GM12878 (cell line): ENCODE measurements around the gene XAB2. TPM values are rescaled to one million over a fixed set of nuclear protein-coding genes. Genes with fewer than 3 reads are reported as not detected.

Source experiments
- ATAC-seq: fragments of 200-7000 bp; cut with Tn5 transposase; 3 replicates; pipeline ENCODE4 v1.9.1; 2020; ENCODE audit warnings: mild to moderate bottlenecking, moderate library complexity
- BruUV-seq: library from RNA; stranded (reverse); fragments of 400-500 nt; replicated peaks from 2 replicates; lab custom pipeline; 2021; lab: Mats Ljungman, UMichigan
- CTCF ChIA-PET: fragments of 300-600 bp; sonication (Branson Sonifier 250); formaldehyde crosslinking; extraction: SDS; loops from one replicate; lab custom pipeline; 2021; ENCODE audit warnings: inconsistent platforms; lab: Yijun Ruan, JAX
- POLR2A ChIA-PET: fragments of 350-600 bp; formaldehyde crosslinking; extraction: SDS; loops from one replicate; lab custom pipeline; 2021; ENCODE audit warnings: inconsistent platforms; lab: Charles Lee
- RAD21 ChIA-PET: fragments of 300-600 bp; sonication (Branson Sonifier 250); formaldehyde crosslinking; loops from one replicate; lab custom pipeline; 2023; ENCODE audit warnings: antibody characterized with exemption; ENCODE audit not compliant: unreplicated experiment; lab: Charles Lee
- SMC1A ChIA-PET: fragments of 300-600 bp; sonication (Branson Sonifier 250); formaldehyde crosslinking; loops from one replicate; lab custom pipeline; 2023; ENCODE audit not compliant: unreplicated experiment, uncharacterized antibody; lab: Charles Lee
- DNase-seq: peaks from one replicate; pipeline ENCODE4 v3.0.0-alpha.2; 2011; ENCODE audit warnings: low read depth, low spot score
- FAIRE-seq: peaks from 3 replicates; lab custom pipeline; 2011; peaks lifted over from hg19 to GRCh38; lab: Jason Lieb, UNC
- H2AFZ ChIP-seq: 2 replicates; pipeline ENCODE4 v1.6.0; 2011; ENCODE audit warnings: low read depth, low read length, control low read depth; ENCODE audit not compliant: control insufficient read depth
- H3K27ac ChIP-seq: 2 replicates; pipeline ENCODE4 v1.5.1; 2011; ENCODE audit warnings: control low read depth; ENCODE audit not compliant: control insufficient read depth, insufficient read depth
- H3K27me3 ChIP-seq, 2 experiments: replicated peaks in 1 of 2; 2 replicates each; pipeline versions ENCODE4 v1.6.0 to v1.6.1; 2011; ENCODE audit warnings: low read length in 1 of 2; ENCODE audit not compliant: control insufficient read depth in 2 of 2, insufficient read depth in 2 of 2
- H3K36me3 ChIP-seq, 2 experiments: 2 replicates each; pipeline ENCODE4 v1.5.1; 2011; ENCODE audit warnings: low read length in 1 of 2; ENCODE audit not compliant: control insufficient read depth in 2 of 2, insufficient read depth in 2 of 2
- H3K4me1 ChIP-seq: 2 replicates; pipeline ENCODE4 v1.6.1; 2011; ENCODE audit warnings: mild to moderate bottlenecking, low read length, moderate library complexity, mixed read lengths; ENCODE audit not compliant: control insufficient read depth, insufficient read depth
- H3K4me2 ChIP-seq: 2 replicates; pipeline ENCODE4 v1.6.0; 2011; ENCODE audit warnings: control low read depth; ENCODE audit not compliant: control insufficient read depth, insufficient read depth
- H3K4me3 ChIP-seq: fragments of 200-600 bp; sonication (generic); 2 replicates; pipeline ENCODE4 v1.5.1; 2016
- H3K79me2 ChIP-seq: 2 replicates; pipeline ENCODE4 v1.6.0; 2011; ENCODE audit warnings: low read length; ENCODE audit not compliant: control insufficient read depth, insufficient read depth
- H3K9ac ChIP-seq: 2 replicates; pipeline ENCODE4 v1.8.0; 2011; ENCODE audit warnings: low read length, control low read depth, mixed read lengths; ENCODE audit not compliant: control insufficient read depth, insufficient read depth
- H3K9me3 ChIP-seq: replicated peaks from 3 replicates; pipeline ENCODE4 v1.5.1; 2011; ENCODE audit warnings: mild to moderate bottlenecking, low read length; ENCODE audit not compliant: control insufficient read depth, insufficient read depth
- H4K20me1 ChIP-seq: 2 replicates; pipeline ENCODE4 v1.6.0; 2011; ENCODE audit not compliant: control insufficient read depth, insufficient read depth
- ASH2L ChIP-seq: fragments of 300-600, 200-600 bp; sonication (generic); IDR thresholded peaks from 2 replicates; pipeline ENCODE4 v1.6.1; 2017; ENCODE audit warnings: low read depth, mild to moderate bottlenecking, borderline replicate concordance
- CEBPB ChIP-seq, 2 experiments: fragments of 150-350 bp in 1 of 2; IDR thresholded peaks; 2 replicates each; pipeline ENCODE4 v1.6.1; 2012 to 2014; ENCODE audit warnings: low read depth in 2 of 2, low read length in 2 of 2, borderline replicate concordance in 1 of 2, inconsistent platforms in 1 of 2
- CHD4 ChIP-seq: fragments of 200-600 bp; sonication (generic); IDR thresholded peaks from 2 replicates; pipeline ENCODE4 v1.6.1; 2016; ENCODE audit warnings: mild to moderate bottlenecking
- EP300 ChIP-seq, 2 experiments: fragments of 150-350 bp in 1 of 2; IDR thresholded peaks; 2 replicates each; pipeline ENCODE4 v1.6.1; 2011 to 2012; ENCODE audit warnings: low read depth in 2 of 2, low read length in 2 of 2, borderline replicate concordance in 1 of 2, improper control_type of control experiment in 1 of 2, inconsistent platforms in 1 of 2; ENCODE audit not compliant: control insufficient read depth in 1 of 2
- KLF5 ChIP-seq: fragments of 450-650 bp; IDR thresholded peaks from 2 replicates; pipeline ENCODE4 v1.6.1; 2014; ENCODE audit warnings: mild to moderate bottlenecking; ENCODE audit not compliant: partially characterized antibody
- MYB ChIP-seq: fragments of 150-350 bp; IDR thresholded peaks from 2 replicates; pipeline ENCODE4 v1.6.1; 2014; ENCODE audit warnings: mild to moderate bottlenecking, low read depth, low read length, borderline replicate concordance
- NR2C1 ChIP-seq: fragments of 450-650 bp; IDR thresholded peaks from 2 replicates; pipeline ENCODE4 v1.6.1; 2017; ENCODE audit warnings: antibody characterized with exemption, mild to moderate bottlenecking, moderate library complexity
- PAX5 ChIP-seq: IDR thresholded peaks from 2 replicates; pipeline ENCODE4 v1.6.1; 2011; ENCODE audit warnings: low read depth, low read length, borderline replicate concordance
- POLR2AphosphoS5 ChIP-seq: IDR thresholded peaks from 2 replicates; pipeline ENCODE4 v1.6.1; 2011; ENCODE audit warnings: mild to moderate bottlenecking, low read length, inconsistent platforms
- POU2F2 ChIP-seq: IDR thresholded peaks from 3 replicates; pipeline ENCODE4 v1.6.1; 2011; ENCODE audit warnings: low read depth, mild to moderate bottlenecking, low read length, borderline replicate concordance
- SIX5 ChIP-seq: IDR thresholded peaks from 2 replicates; pipeline ENCODE4 v1.6.1; 2011; ENCODE audit warnings: mild to moderate bottlenecking, low read depth, low read length, moderate library complexity; ENCODE audit not compliant: severe bottlenecking
- SMAD5 ChIP-seq: IDR thresholded peaks from 2 replicates; pipeline ENCODE4 v1.6.1; 2016; ENCODE audit warnings: antibody characterized with exemption, low read depth
- SPI1 ChIP-seq: IDR thresholded peaks from 2 replicates; pipeline ENCODE4 v1.6.1; 2011; ENCODE audit warnings: low read depth, mild to moderate bottlenecking, low read length, moderate library complexity, borderline replicate concordance; ENCODE audit not compliant: insufficient read depth
- SREBF1 ChIP-seq: IDR thresholded peaks from 2 replicates; pipeline ENCODE4 v1.6.1; 2012; ENCODE audit warnings: mild to moderate bottlenecking, low read length
- TARDBP ChIP-seq: IDR thresholded peaks from 2 replicates; pipeline ENCODE4 v1.6.1; 2016; ENCODE audit warnings: borderline replicate concordance
- ZNF207 ChIP-seq: fragments of 450-650 bp; IDR thresholded peaks from 2 replicates; pipeline ENCODE4 v1.6.1; 2014; ENCODE audit warnings: antibody characterized with exemption, mild to moderate bottlenecking, borderline replicate concordance
- WGBS: methylation state at CpG from one replicate; pipeline ENCODE4 v1.1.6; 2016; ENCODE audit warnings: low lambda C conversion rate; ENCODE audit not compliant: insufficient replicate concordance, insufficient coverage; ENCODE audit errors: missing lambda C conversion rate; 5-methylcytosine and 5-hydroxymethylcytosine counted together
- in situ Hi-C: fragments of 300-500 bp; cut with MboI; formaldehyde crosslinking; loops from 9 replicates; pipeline ENCODE4 v1.14.3; 2018; ENCODE audit warnings: mixed read lengths
- intact Hi-C: fragments of 100-400 bp; cut with micrococcal nuclease; formaldehyde crosslinking; loops from one replicate; pipeline ENCODE4 v1.14.2; 2022; ENCODE audit not compliant: unreplicated experiment
- polyA plus RNA-seq, 11 experiments: library from polyadenylated mRNA; depleted of rRNA in 4 of 11; unstranded in 6 of 11; stranded (reverse) in 5 of 11; fragments of >200 nt; fragmentation: Nextera tagmentation in 4 of 11; fragmentation: Illumina TruSeq in 1 of 11; extraction: Ambion mirVana in 4 of 11; extraction: Trizol in 1 of 11; gene quantifications; 1 replicate in 1 of 11; 2 replicates in 10 of 11; pipeline versions ENCODE4 v1.2.1 to v1.2.3, GENCODE V29; 2011 to 2016; ENCODE audit warnings: inconsistent platforms in 2 of 11, missing spikeins in 2 of 11, low read depth in 1 of 11
- total RNA-seq, 4 experiments: library from RNA; depleted of rRNA in 3 of 4; stranded (reverse); fragments of >200 nt in 3 of 4; fragmentation: Illumina TruSeq in 1 of 4; extraction: Trizol in 1 of 4; gene quantifications; 2 replicates each; pipeline versions ENCODE4 v1.2.1 to v1.2.3, GENCODE V29; 2013 to 2021
- TF ChIP-seq, protein P1 (sequence below): fragments of 450-650 bp; IDR thresholded peaks from 2 replicates; pipeline ENCODE4 v1.6.1; 2017; ENCODE audit warnings: mild to moderate bottlenecking
- TF ChIP-seq, protein P2 (sequence below): IDR thresholded peaks from 2 replicates; pipeline ENCODE4 v1.6.1; 2012; ENCODE audit warnings: low read length, inconsistent platforms
- TF ChIP-seq, protein P3 (sequence below): fragments of 450-650 bp; IDR thresholded peaks from 2 replicates; pipeline ENCODE4 v1.6.1; 2017; ENCODE audit warnings: borderline replicate concordance
- TF ChIP-seq, protein P4 (sequence below): IDR thresholded peaks from 2 replicates; pipeline ENCODE4 v1.6.1; 2011; ENCODE audit warnings: low read depth, low read length, improper control_type of control experiment, borderline replicate concordance

XAB2 gene
- total and polyA plus RNA-seq, 10 of the 15 experiments (the other 5 are each of a cell fraction or from before 2014, with no cell fraction given), result 0.34 to 45.1 (median 18.8) TPM

DNA sequence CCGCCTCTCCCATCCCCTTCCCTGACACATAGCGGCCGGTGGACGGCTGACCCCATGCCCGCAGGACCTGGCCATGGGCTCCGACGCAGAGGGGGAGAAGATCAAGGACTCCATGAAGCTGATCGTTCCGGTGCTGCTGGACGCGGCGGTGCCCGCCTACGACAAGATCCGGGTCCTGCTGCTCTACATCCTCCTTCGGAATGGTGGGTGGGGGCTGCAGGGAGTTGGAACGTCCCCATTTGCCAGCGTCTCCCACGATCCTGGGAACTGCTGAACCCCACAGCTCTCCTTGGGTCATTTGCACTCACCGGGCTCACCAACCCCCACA lies 15.2 kb upstream of the XAB2 start:
- TF ChIP-seq SIX5 (no peak), POU2F2 (no peak), ASH2L (no peak), SMAD5 (no peak), POLR2AphosphoS5 (no peak), KLF5 (no peak), ZNF207 (no peak), PAX5 (no peak), NR2C1 (no peak), MYB (no peak), EP300 (IDR thresholded peaks at IDR 0.05; ENCODE audit: borderline replicate concordance in 1 of 2, control insufficient read depth in 1 of 2, low read depth in 2 of 2, low read length in 2 of 2) (no peak), SPI1 (no peak), TARDBP (no peak), CHD4 (no peak), SREBF1 (no peak), CEBPB (IDR thresholded peaks at IDR 0.05; ENCODE audit: borderline replicate concordance in 1 of 2, low read depth in 2 of 2, low read length in 2 of 2) (no peak)
- TF ChIP-seq, protein P1, sequence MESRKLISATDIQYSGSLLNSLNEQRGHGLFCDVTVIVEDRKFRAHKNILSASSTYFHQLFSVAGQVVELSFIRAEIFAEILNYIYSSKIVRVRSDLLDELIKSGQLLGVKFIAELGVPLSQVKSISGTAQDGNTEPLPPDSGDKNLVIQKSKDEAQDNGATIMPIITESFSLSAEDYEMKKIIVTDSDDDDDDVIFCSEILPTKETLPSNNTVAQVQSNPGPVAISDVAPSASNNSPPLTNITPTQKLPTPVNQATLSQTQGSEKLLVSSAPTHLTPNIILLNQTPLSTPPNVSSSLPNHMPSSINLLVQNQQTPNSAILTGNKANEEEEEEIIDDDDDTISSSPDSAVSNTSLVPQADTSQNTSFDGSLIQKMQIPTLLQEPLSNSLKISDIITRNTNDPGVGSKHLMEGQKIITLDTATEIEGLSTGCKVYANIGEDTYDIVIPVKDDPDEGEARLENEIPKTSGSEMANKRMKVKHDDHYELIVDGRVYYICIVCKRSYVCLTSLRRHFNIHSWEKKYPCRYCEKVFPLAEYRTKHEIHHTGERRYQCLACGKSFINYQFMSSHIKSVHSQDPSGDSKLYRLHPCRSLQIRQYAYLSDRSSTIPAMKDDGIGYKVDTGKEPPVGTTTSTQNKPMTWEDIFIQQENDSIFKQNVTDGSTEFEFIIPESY, result no peak
- TF ChIP-seq, protein P2, sequence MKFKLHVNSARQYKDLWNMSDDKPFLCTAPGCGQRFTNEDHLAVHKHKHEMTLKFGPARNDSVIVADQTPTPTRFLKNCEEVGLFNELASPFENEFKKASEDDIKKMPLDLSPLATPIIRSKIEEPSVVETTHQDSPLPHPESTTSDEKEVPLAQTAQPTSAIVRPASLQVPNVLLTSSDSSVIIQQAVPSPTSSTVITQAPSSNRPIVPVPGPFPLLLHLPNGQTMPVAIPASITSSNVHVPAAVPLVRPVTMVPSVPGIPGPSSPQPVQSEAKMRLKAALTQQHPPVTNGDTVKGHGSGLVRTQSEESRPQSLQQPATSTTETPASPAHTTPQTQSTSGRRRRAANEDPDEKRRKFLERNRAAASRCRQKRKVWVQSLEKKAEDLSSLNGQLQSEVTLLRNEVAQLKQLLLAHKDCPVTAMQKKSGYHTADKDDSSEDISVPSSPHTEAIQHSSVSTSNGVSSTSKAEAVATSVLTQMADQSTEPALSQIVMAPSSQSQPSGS, result no peak
- TF ChIP-seq, protein P3, sequence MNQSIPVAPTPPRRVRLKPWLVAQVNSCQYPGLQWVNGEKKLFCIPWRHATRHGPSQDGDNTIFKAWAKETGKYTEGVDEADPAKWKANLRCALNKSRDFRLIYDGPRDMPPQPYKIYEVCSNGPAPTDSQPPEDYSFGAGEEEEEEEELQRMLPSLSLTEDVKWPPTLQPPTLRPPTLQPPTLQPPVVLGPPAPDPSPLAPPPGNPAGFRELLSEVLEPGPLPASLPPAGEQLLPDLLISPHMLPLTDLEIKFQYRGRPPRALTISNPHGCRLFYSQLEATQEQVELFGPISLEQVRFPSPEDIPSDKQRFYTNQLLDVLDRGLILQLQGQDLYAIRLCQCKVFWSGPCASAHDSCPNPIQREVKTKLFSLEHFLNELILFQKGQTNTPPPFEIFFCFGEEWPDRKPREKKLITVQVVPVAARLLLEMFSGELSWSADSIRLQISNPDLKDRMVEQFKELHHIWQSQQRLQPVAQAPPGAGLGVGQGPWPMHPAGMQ, result no peak
- TF ChIP-seq, protein P4, sequence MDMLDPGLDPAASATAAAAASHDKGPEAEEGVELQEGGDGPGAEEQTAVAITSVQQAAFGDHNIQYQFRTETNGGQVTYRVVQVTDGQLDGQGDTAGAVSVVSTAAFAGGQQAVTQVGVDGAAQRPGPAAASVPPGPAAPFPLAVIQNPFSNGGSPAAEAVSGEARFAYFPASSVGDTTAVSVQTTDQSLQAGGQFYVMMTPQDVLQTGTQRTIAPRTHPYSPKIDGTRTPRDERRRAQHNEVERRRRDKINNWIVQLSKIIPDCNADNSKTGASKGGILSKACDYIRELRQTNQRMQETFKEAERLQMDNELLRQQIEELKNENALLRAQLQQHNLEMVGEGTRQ, result no peak
- ChIA-PET CTCF (no interaction called here), SMC1A (no interaction called here), RAD21 (no interaction called here), POLR2A (interaction anchor here (0.6 kb wide), 1 partner anchor 19 kb away, joined by 5 read pairs; no protein-coding TSS in a partner anchor)
- Histone ChIP-seq H2AFZ (no peak overlapping the region), H3K27me3 (no peaks in the 10 kb centered on the region), H3K9me3 (no peaks in the 10 kb centered on the region; the same call in 2 of the 3 replicates), H3K4me2 (no peak overlapping the region), H3K4me1 (peaks cover 3% of the 10 kb centered on the region), H3K27ac (no peak overlapping the region), H4K20me1 (no peaks in the 10 kb centered on the region), H3K79me2 (no peaks in the 10 kb centered on the region), H3K4me3 (no peak overlapping the region), H3K9ac (no peak overlapping the region), H3K36me3 (peaks cover 0 to 7% of the 10 kb centered on the region in 2 experiments; a peak in 3 of 4 replicates)
- in situ Hi-C loops (no loop called here), intact Hi-C loops (no loop called here)
- 96% methylated on average over 20 of the region's 20 CpGs for WGBS
- FAIRE-seq, result no peak
- DNase-seq, result no peak
- ATAC-seq, result no peak
- no TSS peak for BruUV-seq
